Measurements from ENCODE around the gene SNN.

Gene SNN

DNA sequence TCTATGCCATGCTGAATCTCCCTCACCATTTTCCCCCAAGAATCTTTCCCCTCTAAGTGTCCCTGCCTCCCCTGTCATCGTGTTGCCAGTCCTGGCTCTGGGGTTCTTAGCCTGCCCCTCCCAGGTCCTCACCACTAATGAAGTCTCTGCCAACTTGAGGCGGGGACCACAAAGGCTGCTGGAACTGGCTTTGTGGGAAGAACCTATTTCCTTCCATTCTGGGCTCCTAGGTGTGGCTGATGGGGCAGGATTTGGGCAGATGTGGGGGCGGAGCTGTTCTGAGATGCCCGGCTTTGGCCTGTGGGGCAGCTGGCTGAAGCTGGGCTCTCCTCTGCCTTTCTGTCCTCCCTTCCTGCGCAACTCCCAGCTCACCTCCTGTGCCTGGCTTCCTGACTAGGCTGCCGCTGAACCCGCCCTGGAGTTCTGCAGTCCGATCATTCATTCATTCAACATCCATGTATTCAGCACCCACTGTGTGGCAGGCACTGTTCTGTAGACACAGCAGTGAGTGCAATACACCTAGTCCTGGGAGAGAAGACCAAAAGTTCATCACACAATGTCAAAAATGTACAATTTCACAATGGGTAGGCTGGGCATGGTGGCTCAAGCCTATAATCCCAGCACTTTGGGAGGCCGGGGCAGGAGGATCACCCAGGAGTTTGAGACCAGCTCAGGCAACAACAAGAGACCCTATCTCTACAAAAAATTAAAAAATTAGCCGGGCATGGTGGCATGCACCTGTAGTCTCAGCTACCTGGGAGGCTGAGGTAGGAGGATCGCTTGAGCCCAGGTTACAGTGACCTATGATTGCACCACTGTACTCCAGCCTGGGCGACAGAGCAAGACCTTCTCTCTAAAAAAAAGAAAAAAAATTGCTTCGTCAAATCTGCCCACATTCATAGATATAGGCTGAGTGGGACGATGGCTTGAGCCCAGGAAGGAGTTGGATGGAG, 1.9 kb upstream of the SNN start:
- no peak for TF ChIP-seq EZH2 (IDR thresholded peaks at IDR 0.05; ENCODE audit: borderline replicate concordance, low read length)
- TF ChIP-seq, protein P1, sequence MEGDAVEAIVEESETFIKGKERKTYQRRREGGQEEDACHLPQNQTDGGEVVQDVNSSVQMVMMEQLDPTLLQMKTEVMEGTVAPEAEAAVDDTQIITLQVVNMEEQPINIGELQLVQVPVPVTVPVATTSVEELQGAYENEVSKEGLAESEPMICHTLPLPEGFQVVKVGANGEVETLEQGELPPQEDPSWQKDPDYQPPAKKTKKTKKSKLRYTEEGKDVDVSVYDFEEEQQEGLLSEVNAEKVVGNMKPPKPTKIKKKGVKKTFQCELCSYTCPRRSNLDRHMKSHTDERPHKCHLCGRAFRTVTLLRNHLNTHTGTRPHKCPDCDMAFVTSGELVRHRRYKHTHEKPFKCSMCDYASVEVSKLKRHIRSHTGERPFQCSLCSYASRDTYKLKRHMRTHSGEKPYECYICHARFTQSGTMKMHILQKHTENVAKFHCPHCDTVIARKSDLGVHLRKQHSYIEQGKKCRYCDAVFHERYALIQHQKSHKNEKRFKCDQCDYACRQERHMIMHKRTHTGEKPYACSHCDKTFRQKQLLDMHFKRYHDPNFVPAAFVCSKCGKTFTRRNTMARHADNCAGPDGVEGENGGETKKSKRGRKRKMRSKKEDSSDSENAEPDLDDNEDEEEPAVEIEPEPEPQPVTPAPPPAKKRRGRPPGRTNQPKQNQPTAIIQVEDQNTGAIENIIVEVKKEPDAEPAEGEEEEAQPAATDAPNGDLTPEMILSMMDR (IDR thresholded peaks at IDR 0.05; ENCODE audit: low read length), result no peak
- peaks cover 60% of the 10 kb centered on the region for H3K4me1 ChIP-seq (ENCODE audit: insufficient read depth, low read length, severe bottlenecking)
- H3K4me3 ChIP-seq (ENCODE audit: low read depth, low read length, poor library complexity, severe bottlenecking), result no peak overlapping the region
- no peaks in the 10 kb centered on the region for H3K27me3 ChIP-seq (ENCODE audit: insufficient read depth, low read length)
- no peak overlapping the region for H3K4me2 ChIP-seq (ENCODE audit: low read length)
- H3K79me2 ChIP-seq (ENCODE audit: insufficient read depth, low read length), result no peaks in the 10 kb centered on the region
- no peak overlapping the region for H3K27ac ChIP-seq (ENCODE audit: low read depth, low read length, poor library complexity, severe bottlenecking)
- no peaks in the 10 kb centered on the region for H3K36me3 ChIP-seq (ENCODE audit: insufficient read depth, low read length)
- H3K9me2 ChIP-seq (ENCODE audit: low read depth, low read length), result no peaks in the 10 kb centered on the region
- no peaks in the 10 kb centered on the region for H3K9me3 ChIP-seq (ENCODE audit: low read length)
- H3F3A ChIP-seq (ENCODE audit: insufficient read depth, low read length), result no peaks in the 10 kb centered on the region
- H3K9ac ChIP-seq (ENCODE audit: low read length), result no peak overlapping the region
- H2AFZ ChIP-seq (ENCODE audit: low read length), result no peak overlapping the region
- no peaks in the 10 kb centered on the region for H4K20me1 ChIP-seq (ENCODE audit: insufficient read depth, low read length)

DNA sequence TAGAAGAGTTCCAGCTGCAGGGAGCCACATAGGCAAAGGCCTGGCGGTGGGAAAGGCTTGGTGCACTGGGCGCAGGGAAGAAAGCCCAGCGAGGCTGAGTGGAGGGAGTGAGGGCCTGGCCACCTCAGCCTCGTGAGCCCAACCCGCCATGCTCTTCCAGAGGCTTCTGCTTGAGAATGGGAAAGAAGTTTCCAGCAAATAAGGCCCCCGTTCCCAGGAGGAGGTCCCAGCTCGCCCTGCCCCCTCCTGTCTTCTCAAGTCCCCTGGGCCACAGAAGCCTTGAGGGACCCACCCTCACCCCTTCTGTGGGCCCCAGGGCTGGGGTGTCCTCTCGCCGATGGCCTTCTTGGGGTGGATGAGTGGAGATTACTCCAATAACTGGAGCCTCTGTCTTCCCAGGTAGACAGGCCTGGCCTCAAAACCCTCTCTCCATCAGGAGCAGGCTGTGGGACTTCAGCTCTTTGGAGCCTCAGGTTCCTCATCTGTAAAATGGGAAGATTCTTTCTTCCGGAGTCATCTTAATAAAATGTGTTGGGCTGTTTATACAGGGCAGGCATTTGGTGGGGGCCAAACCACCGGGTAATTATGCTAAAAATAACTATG, 933 bp upstream of the SNN start:
- Histone ChIP-seq H3K9me2 (ENCODE audit: low read depth, low read length) (no peaks in the 10 kb centered on the region), H3K9me3 (ENCODE audit: low read length) (no peaks in the 10 kb centered on the region), H3K4me2 (ENCODE audit: low read length) (peak overlapping the region; percentile 76), H3F3A (ENCODE audit: insufficient read depth, low read length) (no peaks in the 10 kb centered on the region), H3K27me3 (ENCODE audit: insufficient read depth, low read length) (no peaks in the 10 kb centered on the region), H4K20me1 (ENCODE audit: insufficient read depth, low read length) (no peaks in the 10 kb centered on the region), H2AFZ (ENCODE audit: low read length) (no peak overlapping the region), H3K4me1 (ENCODE audit: insufficient read depth, low read length, severe bottlenecking) (peaks cover 69% of the 10 kb centered on the region), H3K9ac (ENCODE audit: low read length) (peak overlapping the region; percentile 57; the same call in 1 of the 2 replicates), H3K79me2 (ENCODE audit: insufficient read depth, low read length) (no peaks in the 10 kb centered on the region), H3K36me3 (ENCODE audit: insufficient read depth, low read length) (no peaks in the 10 kb centered on the region), H3K27ac (ENCODE audit: low read depth, low read length, poor library complexity, severe bottlenecking) (no peak overlapping the region), H3K4me3 (ENCODE audit: low read depth, low read length, poor library complexity, severe bottlenecking) (peak overlapping the region; percentile 60)
- TF ChIP-seq, protein P1 (IDR thresholded peaks at IDR 0.05; ENCODE audit: low read length), result no peak
- no peak for TF ChIP-seq EZH2 (IDR thresholded peaks at IDR 0.05; ENCODE audit: borderline replicate concordance, low read length)

DNA sequence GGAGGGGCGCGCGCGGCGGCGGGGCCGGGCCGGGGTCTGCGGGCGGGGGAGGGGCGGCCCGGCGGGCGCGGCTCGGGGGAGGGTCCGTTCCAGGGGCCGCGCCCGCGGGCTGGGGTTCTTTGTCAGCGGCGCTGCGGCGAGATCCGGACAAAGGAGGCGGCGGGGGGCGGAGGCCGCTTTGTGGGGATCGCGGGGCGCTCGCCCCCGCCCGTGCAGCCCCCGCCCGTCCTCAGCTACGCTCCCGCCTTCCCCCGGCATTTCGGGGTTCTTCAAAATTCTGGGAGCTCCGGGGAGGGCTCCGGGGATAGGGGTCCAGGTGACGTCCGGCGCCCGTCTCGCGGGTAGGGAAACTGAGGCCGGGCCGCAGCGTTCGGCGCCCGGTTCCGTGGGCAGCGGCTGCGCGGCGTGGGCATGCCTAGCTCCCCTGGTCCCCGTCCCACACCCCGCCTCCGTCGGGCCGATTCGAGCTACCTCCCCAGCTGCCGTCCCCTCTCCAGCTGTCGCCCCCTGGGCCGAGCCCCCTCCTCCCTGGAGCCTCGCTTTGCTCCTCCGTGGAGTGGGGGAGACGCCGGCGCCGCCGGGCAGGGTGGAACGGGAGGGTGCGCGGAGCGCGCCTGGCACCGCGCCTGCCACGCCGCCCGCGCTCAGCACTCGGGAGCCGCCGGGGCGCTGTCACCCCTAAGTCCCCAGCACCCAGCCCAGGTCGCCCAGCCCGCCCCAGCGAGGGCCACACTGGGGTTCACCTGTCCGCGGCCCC, 546 bp downstream of the SNN start:
- no peaks in the 10 kb centered on the region for H3K36me3 ChIP-seq (ENCODE audit: insufficient read depth, low read length)
- H3K79me2 ChIP-seq (ENCODE audit: insufficient read depth, low read length), result no peaks in the 10 kb centered on the region
- H3F3A ChIP-seq (ENCODE audit: insufficient read depth, low read length), result no peaks in the 10 kb centered on the region
- no peaks in the 10 kb centered on the region for H3K9me3 ChIP-seq (ENCODE audit: low read length)
- peak overlapping the region; percentile 67 for H3K4me3 ChIP-seq (ENCODE audit: low read depth, low read length, poor library complexity, severe bottlenecking)
- peak overlapping the region; percentile 57 for H3K9ac ChIP-seq (ENCODE audit: low read length)
- H4K20me1 ChIP-seq (ENCODE audit: insufficient read depth, low read length), result no peaks in the 10 kb centered on the region
- H2AFZ ChIP-seq (ENCODE audit: low read length), result no peak overlapping the region
- no peaks in the 10 kb centered on the region for H3K27me3 ChIP-seq (ENCODE audit: insufficient read depth, low read length)
- no peak for TF ChIP-seq EZH2 (IDR thresholded peaks at IDR 0.05; ENCODE audit: borderline replicate concordance, low read length)
- TF ChIP-seq, protein P1 (IDR thresholded peaks at IDR 0.05; ENCODE audit: low read length), result no peak
- peak overlapping the region; percentile 79 for H3K4me2 ChIP-seq (ENCODE audit: low read length)
- no peaks in the 10 kb centered on the region for H3K9me2 ChIP-seq (ENCODE audit: low read depth, low read length)
- H3K4me1 ChIP-seq (ENCODE audit: insufficient read depth, low read length, severe bottlenecking), result peaks cover 75% of the 10 kb centered on the region
- H3K27ac ChIP-seq (ENCODE audit: low read depth, low read length, poor library complexity, severe bottlenecking), result no peak overlapping the region
